Measurements from ENCODE around the gene APOM.

The APOM gene

DNA sequence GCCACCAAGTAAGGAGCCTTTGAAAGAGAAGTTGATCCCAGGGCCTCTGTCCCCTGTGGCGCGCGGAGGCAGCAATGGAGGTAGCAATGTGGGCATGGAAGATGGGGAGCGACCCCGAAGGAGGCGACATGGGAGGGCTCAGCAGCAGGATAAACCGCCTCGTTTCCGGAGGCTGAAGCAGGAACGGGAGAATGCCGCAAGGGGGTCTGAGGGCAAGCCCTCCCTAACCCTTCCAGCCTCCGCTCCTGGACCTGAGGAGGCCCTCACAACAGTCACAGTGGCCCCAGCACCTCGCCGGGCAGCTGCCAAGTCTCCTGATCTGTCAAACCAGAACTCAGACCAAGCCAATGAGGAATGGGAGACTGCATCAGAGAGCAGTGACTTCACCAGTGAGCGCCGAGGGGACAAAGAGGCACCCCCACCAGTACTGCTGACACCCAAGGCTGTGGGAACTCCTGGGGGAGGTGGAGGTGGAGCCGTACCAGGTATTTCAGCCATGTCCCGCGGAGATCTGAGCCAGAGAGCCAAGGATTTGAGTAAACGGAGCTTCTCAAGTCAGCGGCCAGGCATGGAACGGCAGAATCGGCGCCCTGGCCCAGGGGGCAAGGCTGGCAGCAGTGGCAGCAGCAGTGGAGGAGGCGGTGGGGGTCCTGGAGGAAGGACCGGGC lies 23.3 kb upstream of the APOM start:
- no peak for DNase-seq (ENCODE audit: extremely low read depth, low read depth)

DNA sequence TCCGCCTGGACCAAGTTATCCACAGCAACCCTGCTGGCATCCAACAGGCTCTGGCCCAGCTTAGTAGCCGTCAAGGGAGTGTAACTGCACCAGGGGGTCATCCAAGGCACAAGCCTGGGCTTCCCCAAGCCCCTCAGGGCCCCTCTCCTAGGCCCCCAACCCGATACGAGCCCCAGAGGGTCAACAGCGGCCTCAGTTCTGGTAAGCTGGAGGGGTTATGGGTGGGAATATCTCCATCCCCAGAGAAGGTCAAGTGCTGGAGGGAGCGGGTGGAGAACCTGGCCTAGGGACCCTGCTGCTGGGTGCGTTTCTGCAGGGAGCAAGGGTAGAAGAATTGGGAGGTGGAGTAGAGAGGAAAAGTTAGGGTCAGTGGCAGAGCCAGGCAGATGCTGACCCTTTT lies 22.2 kb upstream of the APOM start:
- TF ChIP-seq, protein P1, sequence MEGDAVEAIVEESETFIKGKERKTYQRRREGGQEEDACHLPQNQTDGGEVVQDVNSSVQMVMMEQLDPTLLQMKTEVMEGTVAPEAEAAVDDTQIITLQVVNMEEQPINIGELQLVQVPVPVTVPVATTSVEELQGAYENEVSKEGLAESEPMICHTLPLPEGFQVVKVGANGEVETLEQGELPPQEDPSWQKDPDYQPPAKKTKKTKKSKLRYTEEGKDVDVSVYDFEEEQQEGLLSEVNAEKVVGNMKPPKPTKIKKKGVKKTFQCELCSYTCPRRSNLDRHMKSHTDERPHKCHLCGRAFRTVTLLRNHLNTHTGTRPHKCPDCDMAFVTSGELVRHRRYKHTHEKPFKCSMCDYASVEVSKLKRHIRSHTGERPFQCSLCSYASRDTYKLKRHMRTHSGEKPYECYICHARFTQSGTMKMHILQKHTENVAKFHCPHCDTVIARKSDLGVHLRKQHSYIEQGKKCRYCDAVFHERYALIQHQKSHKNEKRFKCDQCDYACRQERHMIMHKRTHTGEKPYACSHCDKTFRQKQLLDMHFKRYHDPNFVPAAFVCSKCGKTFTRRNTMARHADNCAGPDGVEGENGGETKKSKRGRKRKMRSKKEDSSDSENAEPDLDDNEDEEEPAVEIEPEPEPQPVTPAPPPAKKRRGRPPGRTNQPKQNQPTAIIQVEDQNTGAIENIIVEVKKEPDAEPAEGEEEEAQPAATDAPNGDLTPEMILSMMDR (IDR thresholded peaks at IDR 0.05; ENCODE audit: low read depth, low read length), result no peak
- no peak for DNase-seq (ENCODE audit: extremely low read depth, low read depth)

More for the DNA sequence above, 23.3 kb upstream of the APOM start:
- TF ChIP-seq, protein P1 (IDR thresholded peaks at IDR 0.05; ENCODE audit: low read depth, low read length), result no peak

DNA sequence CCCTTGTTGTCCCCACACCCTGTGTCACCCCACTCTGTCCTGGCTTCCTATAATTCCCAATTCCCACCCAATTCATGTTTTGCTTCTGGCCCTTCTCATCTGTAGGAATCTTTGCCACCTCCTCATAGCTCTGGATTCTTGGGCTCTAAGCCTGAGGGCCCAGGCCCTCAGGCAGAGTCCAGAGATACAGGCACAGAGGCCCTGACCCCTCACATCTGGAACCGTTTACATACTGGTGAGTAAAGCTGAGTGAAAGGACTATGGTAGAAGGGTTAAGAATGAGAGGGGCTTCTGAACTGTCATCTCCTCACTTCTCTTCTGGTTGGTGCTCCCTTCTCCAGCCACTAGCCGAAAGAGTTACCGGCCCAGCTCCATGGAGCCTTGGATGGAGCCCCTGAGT lies 21.6 kb upstream of the APOM start:
- DNase-seq (ENCODE audit: extremely low read depth, low read depth), result no peak
- TF ChIP-seq, protein P1 (IDR thresholded peaks at IDR 0.05; ENCODE audit: low read depth, low read length), result no peak

DNA sequence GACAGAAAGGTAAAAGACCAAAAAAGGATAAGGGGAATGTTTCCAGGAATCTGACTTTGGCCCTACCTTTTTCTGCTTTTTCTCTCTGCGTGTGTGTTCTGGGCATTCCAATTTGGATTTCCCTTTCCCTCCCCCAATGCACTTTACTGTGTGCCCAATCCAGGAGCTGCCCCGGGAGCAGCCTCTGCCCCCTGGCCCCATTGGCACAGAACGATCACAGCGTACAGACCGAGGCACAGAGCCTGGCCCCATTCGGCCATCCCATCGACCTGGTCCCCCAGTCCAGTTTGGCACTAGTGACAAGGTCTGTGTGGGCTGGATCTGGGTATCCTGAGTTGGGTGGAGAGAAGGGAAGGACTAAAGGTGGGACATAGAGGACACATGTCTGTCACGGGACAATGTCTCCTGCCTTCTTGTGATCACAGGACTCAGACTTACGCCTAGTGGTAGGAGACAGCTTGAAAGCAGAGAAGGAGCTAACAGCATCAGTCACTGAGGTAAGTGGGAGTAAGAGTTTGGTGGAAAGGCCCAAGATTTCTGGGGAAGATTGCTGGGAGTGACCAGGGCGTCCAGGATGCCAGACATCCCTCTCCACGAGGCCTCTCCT lies 20.6 kb upstream of the APOM start:
- no peak for DNase-seq (ENCODE audit: extremely low read depth, low read depth)
- TF ChIP-seq, protein P1 (IDR thresholded peaks at IDR 0.05; ENCODE audit: low read depth, low read length), result no peak

DNA sequence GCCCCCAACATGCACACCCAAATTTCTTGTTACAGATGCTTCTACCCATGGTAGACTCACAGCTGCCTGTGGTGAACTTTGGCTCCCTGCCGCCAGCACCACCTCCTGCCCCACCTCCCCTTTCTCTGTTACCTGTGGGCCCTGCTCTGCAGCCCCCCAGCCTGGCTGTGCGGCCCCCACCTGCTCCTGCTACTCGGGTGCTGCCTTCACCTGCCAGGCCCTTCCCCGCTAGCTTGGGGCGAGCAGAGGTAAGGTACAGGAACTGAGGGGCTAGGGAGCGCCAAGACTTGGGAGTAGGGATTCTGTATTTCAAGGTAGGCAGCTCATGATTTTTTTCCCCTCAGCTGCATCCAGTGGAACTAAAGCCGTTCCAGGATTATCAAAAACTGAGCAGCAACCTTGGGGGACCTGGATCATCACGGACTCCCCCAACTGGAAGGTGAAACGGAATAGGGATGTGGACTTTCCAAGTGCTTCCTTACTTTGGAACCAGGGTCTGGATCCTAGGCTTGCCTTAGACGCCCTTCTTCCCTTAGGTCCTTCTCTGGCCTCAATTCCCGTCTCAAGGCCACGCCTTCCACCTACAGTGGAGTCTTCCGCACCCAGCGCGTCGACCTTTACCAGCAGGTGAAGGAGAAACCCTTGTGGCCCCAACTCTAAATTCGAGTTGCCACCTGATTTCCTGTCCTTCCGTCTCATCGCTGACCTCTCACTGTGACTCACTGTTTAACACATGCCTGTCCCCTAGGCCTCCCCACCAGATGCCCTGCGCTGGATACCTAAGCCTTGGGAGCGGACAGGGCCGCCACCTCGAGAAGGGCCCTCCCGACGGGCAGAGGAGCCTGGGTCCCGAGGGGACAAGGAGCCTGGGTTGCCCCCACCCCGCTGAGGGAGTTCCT lies 18.7 kb upstream of the APOM start:
- TF ChIP-seq, protein P1 (IDR thresholded peaks at IDR 0.05; ENCODE audit: low read depth, low read length), result no peak
- no peak for DNase-seq (ENCODE audit: extremely low read depth, low read depth)

DNA sequence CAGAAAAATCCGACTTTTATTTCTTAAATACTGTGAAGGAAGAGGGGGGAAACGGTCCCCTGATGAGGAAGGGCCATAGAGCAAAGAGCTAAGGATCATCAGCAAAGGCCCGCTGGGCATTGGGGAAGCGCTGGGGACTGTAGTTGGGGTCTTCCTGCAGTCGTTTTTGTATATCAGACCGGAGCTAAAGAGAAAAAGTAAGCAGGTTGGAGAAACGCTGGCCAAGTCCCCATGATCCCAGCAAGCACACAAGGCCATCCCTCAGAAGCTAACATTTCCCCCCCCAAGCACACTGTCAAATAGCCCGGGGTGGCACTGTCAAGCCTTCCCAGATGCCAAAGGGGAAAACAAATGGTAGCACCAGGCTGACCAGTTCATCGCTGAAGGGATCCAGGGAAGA lies 16.7 kb upstream of the APOM start:
- DNase-seq (ENCODE audit: extremely low read depth, low read depth), result no peak
- TF ChIP-seq, protein P1 (IDR thresholded peaks at IDR 0.05; ENCODE audit: low read depth, low read length), result no peak

DNA sequence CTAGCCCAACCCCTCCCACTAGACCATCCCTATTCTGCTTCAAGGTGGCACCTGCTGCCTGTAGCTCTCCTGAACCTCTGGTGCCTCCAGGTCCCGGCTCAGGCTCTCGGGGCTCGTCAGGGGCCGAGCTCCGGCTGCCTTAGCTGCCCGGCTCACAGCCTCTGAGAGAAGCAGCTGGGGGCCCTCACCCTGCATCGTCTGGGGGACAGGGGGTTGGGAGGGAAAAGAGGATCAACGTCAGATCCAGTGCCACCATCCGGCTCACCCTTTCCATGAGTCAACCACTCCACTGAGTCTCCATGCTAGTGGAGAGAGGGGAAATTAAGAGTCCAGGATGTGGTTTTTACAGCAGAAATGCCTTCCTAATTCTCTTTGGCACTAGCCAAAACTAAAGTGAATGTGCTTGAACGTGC lies 16.2 kb upstream of the APOM start:
- DNase-seq (ENCODE audit: extremely low read depth, low read depth), result no peak
- TF ChIP-seq, protein P1 (IDR thresholded peaks at IDR 0.05; ENCODE audit: low read depth, low read length), result no peak
